ENCODE results near the gene GSE1.

DNA sequence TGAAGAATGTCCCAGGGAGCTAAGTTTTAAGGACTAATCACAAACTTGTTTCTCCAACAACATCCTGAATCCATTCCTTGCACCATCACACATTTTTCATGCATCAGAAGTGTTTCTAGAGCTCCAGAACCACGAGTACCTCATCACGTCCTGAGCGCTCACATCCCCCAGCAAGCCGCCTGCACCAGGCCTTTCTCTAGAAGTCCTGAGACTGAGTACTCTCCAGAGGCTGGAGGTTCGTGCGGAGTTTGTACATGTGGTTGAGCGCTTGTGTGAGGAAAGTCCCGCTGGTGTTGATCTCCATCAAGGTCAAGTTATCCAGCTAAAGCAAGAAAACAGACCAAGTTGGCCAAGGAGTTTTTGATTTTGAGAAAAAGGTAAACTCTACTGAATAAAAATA, 64.9 kb downstream of the GSE1 start:
- TF ChIP-seq POLR2A (IDR thresholded peaks at IDR 0.05; ENCODE audit: low read length), result no peak
- no peak for TF ChIP-seq GATA1 (IDR thresholded peaks at IDR 0.05; ENCODE audit: low read depth, low read length)
